NCI-H2227 treated with DMSO at 0.1 percent for 48 hours (cell line): ENCODE measurements around the gene CWC22.
"Not testable (repeated sequence)": the region's sequence is repeated elsewhere in the genome, so short reads cannot be mapped to it uniquely, and the experiment has no call there.

Experiments
- DNase-seq: peaks from one replicate; lab custom pipeline; 2025; lab: John Stamatoyannopoulos, UW

Gene CWC22

GRCh38 chr2:180006781-180007579 is at the start of gene CWC22:
Gene CWC22 (minus strand): TSS chr2:180007297. CDS start chr2:179993341, 13,956 bp downstream.
- DNase-seq: peak; percentile 99

DNA sequence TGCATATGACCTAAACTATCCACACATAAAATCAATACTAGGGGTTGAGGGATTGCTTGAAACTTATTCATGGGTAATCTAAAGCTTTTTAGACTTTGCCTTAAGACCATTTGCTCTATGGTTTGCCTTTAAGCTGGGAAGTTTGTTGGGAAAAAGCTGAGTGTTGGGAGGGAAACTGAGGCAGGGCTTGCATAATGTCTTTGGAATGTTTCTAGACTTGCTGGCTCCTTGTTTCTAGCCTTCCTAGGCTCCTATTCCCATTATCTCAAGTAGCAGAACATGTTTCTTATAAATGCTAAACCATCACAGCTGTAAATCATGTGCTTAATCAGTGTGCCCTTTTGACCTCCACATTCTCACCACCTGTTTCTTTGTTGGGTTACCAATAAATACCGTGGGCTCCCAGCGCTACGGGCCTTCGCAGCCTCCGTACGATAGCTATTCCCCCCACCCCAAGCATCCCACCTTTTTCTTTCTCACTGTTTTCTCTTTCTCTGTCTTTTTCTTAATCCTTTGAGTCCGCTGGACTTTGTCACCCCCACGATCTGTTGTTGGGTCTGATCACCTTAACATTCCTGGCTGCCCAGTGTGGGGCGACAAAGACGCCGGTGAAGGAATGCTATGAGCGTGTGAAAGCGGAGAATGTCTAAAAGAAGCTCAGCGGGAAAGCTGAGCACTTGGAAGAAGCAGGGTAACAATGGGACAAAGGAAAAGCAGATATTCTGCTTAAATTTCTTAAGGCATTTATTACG is 49.4 kb upstream of the CWC22 start:
- no peak for DNase-seq

GRCh38 chr2:180054576-180054975 is 47.5 kb upstream of the CWC22 start:
- DNase-seq: not testable (repeated sequence)

GRCh38 chr2:180050246-180050645 is 43.1 kb upstream of the CWC22 start:
- no peak for DNase-seq

- DNase-seq: no peak
Measured at GRCh38 chr2:180048251-180048650, 41.2 kb upstream of the CWC22 start.

DNA sequence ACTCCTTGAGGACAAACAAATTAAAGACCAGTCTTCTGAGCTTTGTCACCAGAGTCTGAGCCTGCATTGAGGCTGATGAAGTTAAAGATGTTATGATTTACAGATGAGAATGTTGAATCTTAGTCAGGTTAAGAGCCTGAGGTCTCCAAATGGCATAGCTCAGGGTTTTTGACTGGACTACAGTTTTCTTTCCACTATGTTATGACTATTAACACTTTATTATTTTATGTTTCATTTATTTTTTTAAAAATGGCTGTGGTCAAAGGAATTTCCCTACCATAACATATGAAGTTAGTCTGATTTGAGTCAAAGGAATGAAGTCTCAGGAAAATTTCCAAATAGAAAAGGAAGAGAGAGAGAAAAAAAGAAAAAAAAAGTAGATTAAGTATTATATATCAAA is 39.7 kb upstream of the CWC22 start:
- DNase-seq: no peak

DNA sequence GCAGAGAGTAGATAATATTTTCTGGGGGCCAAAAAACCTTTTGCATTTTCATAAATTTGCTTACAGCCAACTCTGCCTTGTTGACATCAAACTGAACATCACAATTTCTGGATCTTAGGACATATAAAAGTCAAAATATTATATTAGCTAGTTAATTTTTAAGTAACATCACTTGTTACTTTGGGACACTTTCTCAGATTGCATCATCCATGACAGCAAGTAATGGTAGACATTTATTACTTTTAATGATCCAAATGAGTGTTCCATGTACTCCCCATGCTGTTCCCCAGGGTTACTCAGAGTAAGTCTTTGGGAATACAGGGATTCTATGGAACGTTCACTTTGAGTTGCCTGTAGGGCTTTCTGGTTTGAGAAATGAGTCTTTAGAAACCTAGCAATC is 39.1 kb upstream of the CWC22 start:
- DNase-seq: no peak

DNA sequence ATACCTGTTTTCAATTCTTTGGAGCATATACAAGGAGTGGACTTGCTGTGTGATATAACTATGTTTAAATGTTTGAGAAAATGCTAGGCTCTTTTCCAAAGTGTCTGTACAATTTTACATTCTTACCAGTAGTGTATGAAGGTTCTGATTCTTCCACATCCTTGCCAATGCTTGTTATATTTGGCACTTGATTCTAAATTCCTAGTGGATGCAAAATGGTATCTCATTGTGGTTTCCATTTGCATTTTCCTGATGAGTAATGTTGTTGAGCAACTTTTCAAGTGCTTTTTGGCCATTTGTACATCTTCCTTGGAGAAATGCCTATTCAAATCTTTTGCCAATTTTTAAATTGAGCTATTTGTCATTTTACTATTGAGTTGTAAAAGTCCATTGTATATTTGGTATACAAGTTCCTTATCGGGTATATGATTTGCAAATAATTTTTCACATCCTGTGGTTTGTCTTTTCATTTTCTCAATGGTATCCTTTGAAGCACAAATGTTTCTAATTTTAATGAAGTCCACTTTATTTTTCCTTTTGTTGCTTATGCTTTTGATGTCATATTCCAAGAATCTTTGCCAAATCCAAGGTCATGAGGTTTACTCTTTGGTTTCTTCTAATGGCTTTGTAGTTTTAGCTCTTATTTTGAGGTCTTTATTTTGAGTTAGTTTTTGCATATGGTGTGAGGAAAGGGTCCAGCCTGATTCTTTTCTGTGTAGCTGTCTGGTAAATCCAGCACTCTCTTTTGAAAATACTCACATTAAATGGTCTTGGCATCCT is 33.2 kb upstream of the CWC22 start:
- no peak for DNase-seq

DNA sequence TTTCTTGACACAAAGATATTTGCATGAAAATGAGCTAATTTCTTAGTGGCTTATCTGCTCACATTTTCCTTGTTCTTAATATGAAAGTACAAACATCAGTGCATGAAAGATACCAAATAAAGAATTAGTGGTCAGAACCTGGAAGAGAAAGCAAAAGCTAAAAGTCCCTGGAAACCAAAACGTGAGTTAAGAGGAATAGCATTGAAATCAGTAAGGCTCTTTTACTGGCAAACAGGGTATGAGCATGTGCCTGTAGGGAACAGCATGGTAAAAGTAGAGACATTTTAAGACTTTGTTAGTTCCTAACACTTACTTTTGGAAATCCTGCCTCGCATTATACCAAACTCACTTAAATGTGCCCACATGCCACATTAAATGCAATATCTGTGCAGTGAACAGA is 31.9 kb upstream of the CWC22 start:
- DNase-seq: no peak

- no peak for DNase-seq
Measured at GRCh38 chr2:180033993-180034894, 27.1 kb upstream of the CWC22 start.

DNA sequence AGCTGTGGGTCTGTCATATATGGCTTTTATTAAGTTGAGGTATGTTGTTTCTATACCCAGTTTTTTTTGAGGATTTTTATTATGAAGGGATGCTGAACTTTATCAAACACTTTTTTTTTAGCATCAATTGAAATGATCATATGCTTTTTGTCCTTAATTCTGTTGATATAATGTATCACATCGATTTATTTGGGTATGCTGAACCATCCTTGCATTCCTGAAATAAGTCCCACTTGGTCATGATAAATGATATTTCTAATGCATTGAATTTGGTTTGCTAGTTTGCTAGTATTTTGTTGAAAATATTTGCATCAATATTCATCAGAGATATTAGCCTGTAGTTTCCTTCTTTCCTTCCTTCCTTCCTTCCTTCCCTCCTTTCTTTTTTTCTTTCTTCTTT is 22.5 kb upstream of the CWC22 start:
- DNase-seq: no peak

- no peak for DNase-seq
Measured at GRCh38 chr2:180021850-180022249, 14.8 kb upstream of the CWC22 start.

DNA sequence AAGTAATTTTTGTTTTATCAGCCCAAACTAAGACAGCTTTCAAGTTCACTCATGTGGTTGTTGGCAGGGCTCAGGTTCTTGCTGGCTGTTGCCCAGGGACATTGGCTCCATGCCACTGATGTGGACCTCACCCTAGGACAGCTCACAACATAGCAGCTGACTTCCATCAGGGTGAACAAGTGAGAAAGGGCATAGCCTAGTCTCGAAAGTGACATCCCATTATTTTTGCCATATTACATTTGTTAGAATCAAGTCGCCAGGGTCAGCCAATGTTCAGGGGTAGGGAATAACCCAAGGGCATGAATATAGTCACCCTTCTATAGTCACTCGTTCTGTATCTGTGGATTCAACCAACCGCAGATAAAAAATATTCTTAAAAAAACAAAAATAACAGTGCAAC is 10.7 kb upstream of the CWC22 start:
- no peak for DNase-seq

GRCh38 chr2:180016937-180017336 is 9.8 kb upstream of the CWC22 start:
- no peak for DNase-seq

- DNase-seq: no peak
Measured at GRCh38 chr2:180015951-180016709, 9.0 kb upstream of the CWC22 start.

DNA sequence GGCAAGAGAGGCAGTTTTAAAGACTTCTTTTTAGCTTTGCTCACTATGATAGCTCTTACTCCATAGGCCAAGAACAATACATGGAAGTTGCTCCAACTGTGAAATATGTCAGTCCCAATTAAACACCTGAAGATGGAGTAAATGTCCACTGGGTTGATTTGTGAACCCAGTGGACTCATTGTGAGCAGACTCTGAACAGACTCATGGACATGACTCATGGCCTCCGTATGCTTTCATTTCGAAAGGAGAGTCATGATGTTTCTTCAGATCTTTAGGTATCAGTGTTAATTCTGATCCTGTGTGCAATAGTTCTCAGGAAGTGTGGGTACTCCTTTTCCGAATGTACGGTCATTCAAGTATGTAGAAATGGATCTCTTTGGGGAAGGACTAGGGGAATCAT is 5.4 kb upstream of the CWC22 start:
- no peak for DNase-seq

DNA sequence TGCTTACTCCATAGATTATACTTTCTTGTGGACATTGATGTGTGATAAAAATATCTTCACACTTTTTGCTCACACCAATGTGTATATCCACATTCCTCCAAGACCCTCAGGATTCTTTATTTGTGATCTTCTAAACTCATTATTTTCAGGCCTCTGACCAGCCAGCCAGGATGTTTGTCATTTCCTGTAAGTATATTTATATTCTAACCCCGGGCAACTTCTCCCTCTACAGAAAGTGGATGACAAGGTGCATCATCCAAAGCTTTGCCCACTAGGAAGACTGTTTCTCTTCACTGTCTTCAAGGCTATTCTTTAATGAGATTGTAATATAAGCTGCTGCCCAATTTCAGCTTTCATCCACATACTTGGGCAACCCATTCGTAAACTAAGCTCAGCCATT is 3.6 kb upstream of the CWC22 start:
- DNase-seq: no peak

GRCh38 chr2:180006231-180006630 is 866 bp downstream of the CWC22 start:
- DNase-seq: no peak

- DNase-seq: not testable (repeated sequence)
Measured at GRCh38 chr2:180005465-180005864, 1.6 kb downstream of the CWC22 start.

DNA sequence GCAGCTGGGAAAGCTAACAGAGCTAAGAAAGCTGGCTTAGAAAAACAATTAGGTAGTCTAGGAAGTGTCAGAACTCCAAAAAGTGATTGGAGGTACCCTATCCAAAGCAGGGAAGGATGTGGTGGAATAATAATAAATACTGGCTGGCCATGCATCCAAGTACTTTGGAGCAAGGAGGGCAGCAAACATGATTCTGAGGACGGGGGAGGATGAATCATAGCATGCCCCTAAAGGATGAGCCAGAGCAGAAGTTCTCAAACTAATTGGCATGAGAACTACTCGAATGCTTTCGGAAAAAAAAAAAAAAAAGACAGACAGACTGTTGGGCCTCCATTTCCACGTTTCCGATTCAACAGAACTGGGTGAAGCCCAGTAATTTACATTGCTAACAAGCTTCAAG is 2.4 kb downstream of the CWC22 start:
- DNase-seq: no peak

DNA sequence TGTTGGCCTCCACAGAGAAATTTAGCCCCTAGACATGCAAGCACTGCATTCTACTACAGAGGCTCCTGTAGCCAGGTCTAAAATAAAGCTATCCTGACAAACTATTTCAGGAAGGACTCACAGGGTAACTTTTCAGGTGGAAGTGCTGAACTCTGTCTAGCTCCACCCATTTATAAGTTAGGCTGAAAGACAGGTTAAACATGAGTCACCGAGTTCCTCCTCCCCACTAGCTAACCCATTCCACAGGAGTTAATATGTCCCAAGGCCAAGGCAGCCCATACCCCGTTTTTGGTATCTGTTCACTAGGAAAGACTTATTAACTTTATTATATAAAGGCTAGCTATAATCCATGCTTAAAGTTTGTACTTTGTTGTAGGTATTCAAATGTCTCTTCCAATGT is 3.5 kb downstream of the CWC22 start:
- DNase-seq: no peak
